Spleen (tissue), 7 donors: ENCODE results near the gene OSBPL9.

Source experiments
- CTCF ChIP-seq, 11 experiments: fragments of 200-600 bp in 7 of 11; fragments of 450-650 bp in 4 of 11; sonication (generic) in 4 of 11; IDR thresholded peaks in 8 of 11; conservative IDR thresholded peaks in 3 of 11; 1 replicate in 7 of 11; 2 replicates in 4 of 11; pipeline versions ENCODE4 v1.4.0 to v1.8.0; 2016 to 2021; ENCODE audit warnings: antibody characterized with exemption in 11 of 11, inconsistent platforms in 4 of 11, mild to moderate bottlenecking in 1 of 11
- POLR2AphosphoS5 ChIP-seq, 3 donors: sonication (generic); formaldehyde crosslinking; IDR thresholded peaks; one replicate each; pipeline ENCODE4 v1.5.1; 2017; ENCODE audit warnings: antibody characterized with exemption in 3 of 3
- donor health status: DM: no; HTN: no; CAD: no; lungs with moderate emphysema.
- donor health status: DM: no; HTN: no; CAD: no.
- donor health status: DM: no; HTN: no; CAD: no.

GRCh38 chr1:51575406-51576084, 41.3 kb upstream of the OSBPL9 start:
- TF ChIP-seq CTCF (IDR thresholded peaks at IDR 0.05 in 8 of 11, conservative IDR thresholded peaks at IDR 0.05 in 3 of 11) (no peak), POLR2AphosphoS5 (IDR thresholded peaks at IDR 0.05) (no peak)
